K562 treated with DMSO at 1 percent for 4 hours (cell line): Measurements from ENCODE around the gene PRRC2A. TPM values are rescaled to one million over a fixed set of nuclear protein-coding genes. Genes with fewer than 3 reads are reported as not detected.

Experiments
- total RNA-seq: library from RNA; unstranded; fragments of 300-600 nt; gene quantifications from 2 replicates; pipeline ENCODE4 v1.2.3, GENCODE V29; 2022; ENCODE audit not compliant: insufficient read depth

The PRRC2A gene
- total RNA-seq, 1 experiment from 2014 or later: 248 TPM

Other genes starting within 250 kb of the PRRC2A start
- 24.3 and 25.4 TPM in 2 replicates for gene MICA, start 217.1 kb upstream of the PRRC2A start, total RNA-seq
- gene MICB, start 122.6 kb upstream of the PRRC2A start, total RNA-seq: 20.6 and 25.7 TPM in 2 replicates
- not detected in 2 replicates for gene MCCD1, start 91.8 kb upstream of the PRRC2A start, total RNA-seq
- gene DDX39B, start 78.7 kb upstream of the PRRC2A start, total RNA-seq: 175 and 204 TPM in 2 replicates
- gene ATP6V1G2, start 74.1 kb upstream of the PRRC2A start, total RNA-seq: not detected in 2 replicates
- 54.0 and 55.3 TPM in 2 replicates for gene NFKBIL1, start 73.1 kb upstream of the PRRC2A start, total RNA-seq
- gene LTA, start 48.4 kb upstream of the PRRC2A start, total RNA-seq: not detected in 2 replicates
- gene TNF, start 45.1 kb upstream of the PRRC2A start, total RNA-seq: 0.39 TPM in 1 of 2 replicates, not detected in the other
- gene LTB, start 38.3 kb upstream of the PRRC2A start, total RNA-seq: not detected in 2 replicates
- 8.0 and 9.8 TPM in 2 replicates for gene LST1, start 34.4 kb upstream of the PRRC2A start, total RNA-seq
- gene NCR3, start 27.7 kb upstream of the PRRC2A start, total RNA-seq: 1.7 TPM in 1 of 2 replicates, not detected in the other
- 26.7 and 27.1 TPM in 2 replicates for gene AIF1, start 5.5 kb upstream of the PRRC2A start, total RNA-seq
- gene BAG6, start 31.9 kb downstream of the PRRC2A start, total RNA-seq: 380 and 409 TPM in 2 replicates
- gene APOM, start 35.2 kb downstream of the PRRC2A start, total RNA-seq: 8.4 and 11.2 TPM in 2 replicates
- gene C6orf47, start 40.1 kb downstream of the PRRC2A start, total RNA-seq: 17.7 and 18.6 TPM in 2 replicates
- gene GPANK1, start 44.3 kb downstream of the PRRC2A start, total RNA-seq: 23.4 and 36.8 TPM in 2 replicates
- 613 and 654 TPM in 2 replicates for gene CSNK2B, start 45.4 kb downstream of the PRRC2A start, total RNA-seq
- 5.0 and 12.4 TPM in 2 replicates for gene LY6G5B, start 49.3 kb downstream of the PRRC2A start, total RNA-seq
- 3.4 TPM in 1 of 2 replicates, not detected in the other for gene LY6G5C, start 60.4 kb downstream of the PRRC2A start, total RNA-seq
- 91.1 and 99.5 TPM in 2 replicates for gene ABHD16A, start 82.6 kb downstream of the PRRC2A start, total RNA-seq
- gene LY6G6F, start 86.2 kb downstream of the PRRC2A start, total RNA-seq: not detected in 2 replicates
- not detected in 2 replicates for gene LY6G6D, start 94.6 kb downstream of the PRRC2A start, total RNA-seq
- gene LY6G6C, start 101.0 kb downstream of the PRRC2A start, total RNA-seq: not detected in 2 replicates
- gene MPIG6B, start 102.7 kb downstream of the PRRC2A start, total RNA-seq: 0.51 TPM in 1 of 2 replicates, not detected in the other
- 66.8 and 75.1 TPM in 2 replicates for gene DDAH2, start 108.6 kb downstream of the PRRC2A start, total RNA-seq
- gene CLIC1, start 115.8 kb downstream of the PRRC2A start, total RNA-seq: 1,213 and 1,370 TPM in 2 replicates
- 22.0 and 30.3 TPM in 2 replicates for gene MSH5, start 119.3 kb downstream of the PRRC2A start, total RNA-seq
- 2.6 and 8.2 TPM in 2 replicates for gene SAPCD1, start 141.9 kb downstream of the PRRC2A start, total RNA-seq
- 5.4 and 5.6 TPM in 2 replicates for gene VWA7, start 156.6 kb downstream of the PRRC2A start, total RNA-seq
- 147 and 165 TPM in 2 replicates for gene VARS1, start 175.0 kb downstream of the PRRC2A start, total RNA-seq
- gene LSM2, start 186.3 kb downstream of the PRRC2A start, total RNA-seq: 139 and 155 TPM in 2 replicates
- gene HSPA1L, start 194.6 kb downstream of the PRRC2A start, total RNA-seq: 2.5 and 2.8 TPM in 2 replicates
- gene HSPA1A, start 194.8 kb downstream of the PRRC2A start, total RNA-seq: 641 and 912 TPM in 2 replicates
- gene HSPA1B, start 207.0 kb downstream of the PRRC2A start, total RNA-seq: 595 and 769 TPM in 2 replicates
- 232 TPM in 2 replicates for gene NEU1, start 242.1 kb downstream of the PRRC2A start, total RNA-seq